ENCODE measurements around the gene PANK1.
A peak's percentile ranks its signal among the peaks of the same experiment; 100 is the strongest.
"Not testable (repeated sequence)": the region's sequence is repeated elsewhere in the genome, so short reads cannot be mapped to it uniquely, and the experiment has no call there.

The PANK1 gene

GRCh38 chr10:89566992-89567391, 78.0 kb downstream of the PANK1 start:
- ATAC-seq, result no peak
- DNase-seq, result no peak

- DNase-seq (no peak), ATAC-seq (no peak)
Observed at GRCh38 chr10:89566095-89566950, 78.7 kb downstream of the PANK1 start.

GRCh38 chr10:89565180-89565579, 79.9 kb downstream of the PANK1 start:
- ATAC-seq, result no peak
- DNase-seq, result no peak

- ATAC-seq (no peak), DNase-seq (no peak)
Observed at GRCh38 chr10:89563861-89564478, 81.1 kb downstream of the PANK1 start.

- DNase-seq (no peak), ATAC-seq (no peak)
Observed at GRCh38 chr10:89563311-89563710, 81.7 kb downstream of the PANK1 start.

- no peak for ATAC-seq
Observed at GRCh38 chr10:89556600-89556999, 88.4 kb downstream of the PANK1 start.

GRCh38 chr10:89555688-89556445, 89.2 kb downstream of the PANK1 start:
- no peak for DNase-seq
- ATAC-seq, result no peak

More at GRCh38 chr10:89556600-89556999, 88.4 kb downstream of the PANK1 start:
- DNase-seq, result no peak

- DNase-seq, result no peak
- ATAC-seq, result no peak
Observed at GRCh38 chr10:89554433-89554832, 90.6 kb downstream of the PANK1 start.

GRCh38 chr10:89553064-89553734, 91.8 kb downstream of the PANK1 start:
- no peak for ATAC-seq
- DNase-seq, result no peak

- ATAC-seq, result no peak
- no peak for DNase-seq
Observed at GRCh38 chr10:89552213-89552612, 92.8 kb downstream of the PANK1 start.

- no peak for DNase-seq
- no peak for ATAC-seq
Observed at GRCh38 chr10:89550509-89550908, 94.5 kb downstream of the PANK1 start.

- DNase-seq, result no peak
- ATAC-seq, result no peak
Observed at GRCh38 chr10:89549510-89549909, 95.5 kb downstream of the PANK1 start.

- no peak for DNase-seq
- ATAC-seq, result no peak
Observed at GRCh38 chr10:89548673-89549072, 96.4 kb downstream of the PANK1 start.

GRCh38 chr10:89547853-89548513, 97.1 kb downstream of the PANK1 start:
- ATAC-seq (no peak), DNase-seq (no peak)

GRCh38 chr10:89546651-89547050, 98.4 kb downstream of the PANK1 start:
- DNase-seq, ATAC-seq: not testable (repeated sequence)

GRCh38 chr10:89543841-89544240, 101.2 kb downstream of the PANK1 start:
- DNase-seq (no peak), ATAC-seq (no peak)

- ATAC-seq (no peak), DNase-seq (no peak)
Observed at GRCh38 chr10:89540420-89540949, 104.6 kb downstream of the PANK1 start.

GRCh38 chr10:89537364-89537763, 107.7 kb downstream of the PANK1 start:
- ATAC-seq (no peak), DNase-seq (no peak)

- DNase-seq, result no peak
- ATAC-seq, result no peak
Observed at GRCh38 chr10:89536013-89536354, 109.1 kb downstream of the PANK1 start.

GRCh38 chr10:89535171-89536012, 109.7 kb downstream of the PANK1 start, which contains the start of gene SLC16A12:
Gene SLC16A12 (minus strand): TSS chr10:89535594. CDS start chr10:89462578, 73,016 bp downstream.
- no peak for ATAC-seq

GRCh38 chr10:89534826-89535166, 110.2 kb downstream of the PANK1 start:
- DNase-seq (no peak), ATAC-seq (no peak)

More at GRCh38 chr10:89535171-89536012, 109.7 kb downstream of the PANK1 start, which contains the start of gene SLC16A12:
- peak; percentile 9 for DNase-seq

All from stimulated activated naive CD8-positive, alpha-beta T cell treated with anti-CD3 and anti-CD28 coated beads, Interleukin-15, Interleukin-2, amounts not matched to agents 100 U/mL and 50 U/mL, for 24 hours (primary cell).